NCI-H2029 (cell line): Measurements from ENCODE around the gene INTS13.
"Not testable (repeated sequence)": the region's sequence is repeated elsewhere in the genome, so short reads cannot be mapped to it uniquely, and the experiment has no call there.

Source experiments
- DNase-seq: peaks from one replicate; lab custom pipeline; 2025; lab: John Stamatoyannopoulos, UW

Gene INTS13, protein sequence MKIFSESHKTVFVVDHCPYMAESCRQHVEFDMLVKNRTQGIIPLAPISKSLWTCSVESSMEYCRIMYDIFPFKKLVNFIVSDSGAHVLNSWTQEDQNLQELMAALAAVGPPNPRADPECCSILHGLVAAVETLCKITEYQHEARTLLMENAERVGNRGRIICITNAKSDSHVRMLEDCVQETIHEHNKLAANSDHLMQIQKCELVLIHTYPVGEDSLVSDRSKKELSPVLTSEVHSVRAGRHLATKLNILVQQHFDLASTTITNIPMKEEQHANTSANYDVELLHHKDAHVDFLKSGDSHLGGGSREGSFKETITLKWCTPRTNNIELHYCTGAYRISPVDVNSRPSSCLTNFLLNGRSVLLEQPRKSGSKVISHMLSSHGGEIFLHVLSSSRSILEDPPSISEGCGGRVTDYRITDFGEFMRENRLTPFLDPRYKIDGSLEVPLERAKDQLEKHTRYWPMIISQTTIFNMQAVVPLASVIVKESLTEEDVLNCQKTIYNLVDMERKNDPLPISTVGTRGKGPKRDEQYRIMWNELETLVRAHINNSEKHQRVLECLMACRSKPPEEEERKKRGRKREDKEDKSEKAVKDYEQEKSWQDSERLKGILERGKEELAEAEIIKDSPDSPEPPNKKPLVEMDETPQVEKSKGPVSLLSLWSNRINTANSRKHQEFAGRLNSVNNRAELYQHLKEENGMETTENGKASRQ

DNA sequence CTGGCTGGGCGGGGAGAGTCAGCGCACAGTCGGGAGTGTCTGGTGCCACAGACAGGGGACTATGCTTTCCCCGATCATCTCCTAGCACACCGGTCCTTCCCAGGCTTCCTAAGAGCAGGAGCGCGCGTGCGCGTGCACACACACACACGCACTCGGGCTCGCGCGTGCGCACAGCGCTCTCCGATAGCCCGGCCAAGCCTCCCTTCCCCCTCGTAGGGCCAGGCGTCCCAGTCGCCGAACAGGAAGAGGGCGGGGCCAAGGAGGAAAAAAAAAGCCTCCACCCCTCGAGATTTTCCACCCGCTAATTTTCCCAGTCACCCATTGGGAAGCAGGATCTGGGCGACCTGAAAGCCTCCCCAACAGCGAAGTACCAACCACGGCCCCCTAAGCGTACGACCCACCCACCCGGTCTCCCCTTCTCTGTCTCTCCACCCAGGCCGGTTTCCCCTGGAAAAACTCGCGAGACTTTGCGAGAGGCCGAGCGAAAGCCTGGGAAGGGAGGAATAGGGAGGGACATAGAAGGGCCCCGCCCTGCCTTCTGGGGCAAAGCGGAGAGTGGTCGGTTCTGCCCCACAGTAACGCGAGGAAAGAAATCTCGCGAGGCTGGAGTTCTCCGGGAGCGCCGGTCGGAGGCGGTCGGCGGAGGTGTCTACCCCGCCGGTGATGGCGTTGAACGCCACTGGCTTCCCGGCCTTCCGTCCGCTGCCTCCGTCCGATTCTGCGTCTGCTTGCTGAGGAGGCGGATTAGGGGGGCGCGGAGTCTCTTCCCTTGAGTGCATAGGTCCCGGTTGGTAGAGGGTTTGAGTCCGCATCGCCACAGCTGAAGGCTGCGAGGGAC, at the start of gene INTS13, which contains the start of gene FGFR1OP2:
Gene INTS13 (minus strand): TSS at position 119 of the 838 bp plus-strand sequence. CDS start 1,178 bp downstream, outside the sequence.
Gene FGFR1OP2 (plus strand): TSS at position 608 of the 838 bp plus-strand sequence. CDS start 15,689 bp downstream, outside the sequence.
- peak; percentile 99 for DNase-seq

DNA sequence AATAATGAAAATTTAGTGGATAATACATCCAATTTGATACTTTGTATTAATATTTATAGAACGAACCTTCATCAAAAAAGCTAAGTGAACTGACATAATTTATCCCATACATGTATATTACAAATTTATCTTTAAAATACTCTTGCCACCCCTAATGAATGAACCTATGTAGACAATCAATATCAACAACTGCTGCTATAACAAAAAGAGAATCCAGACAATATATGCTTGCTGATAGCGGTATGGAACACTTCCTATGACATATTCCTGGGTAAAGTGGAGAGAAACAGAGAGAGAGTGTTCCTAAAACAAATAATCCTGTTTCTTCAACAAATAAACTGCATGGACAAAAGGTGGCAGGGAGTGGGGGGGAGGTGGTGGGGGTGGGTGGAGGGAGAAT, 45.1 kb upstream of the INTS13 start:
- no peak for DNase-seq

DNA sequence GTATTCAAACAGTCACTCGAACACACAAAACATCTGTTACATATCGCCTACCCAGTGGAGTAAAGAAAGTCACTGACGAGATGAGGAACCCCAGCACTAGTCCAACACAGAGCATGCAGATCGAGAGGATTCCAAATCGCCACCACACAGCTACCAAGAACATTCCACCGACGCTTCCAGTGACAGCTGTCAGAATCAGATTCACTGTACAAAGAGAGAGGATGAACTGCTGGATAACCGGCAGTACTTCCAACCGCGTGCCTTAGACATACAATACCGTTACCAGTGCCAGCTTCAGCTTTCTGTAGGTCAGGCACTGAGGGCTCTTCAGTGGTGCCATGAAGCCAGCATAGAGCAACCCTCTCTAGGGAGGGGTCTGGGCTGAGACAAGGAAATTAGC, 42.0 kb upstream of the INTS13 start:
- DNase-seq: no peak

DNA sequence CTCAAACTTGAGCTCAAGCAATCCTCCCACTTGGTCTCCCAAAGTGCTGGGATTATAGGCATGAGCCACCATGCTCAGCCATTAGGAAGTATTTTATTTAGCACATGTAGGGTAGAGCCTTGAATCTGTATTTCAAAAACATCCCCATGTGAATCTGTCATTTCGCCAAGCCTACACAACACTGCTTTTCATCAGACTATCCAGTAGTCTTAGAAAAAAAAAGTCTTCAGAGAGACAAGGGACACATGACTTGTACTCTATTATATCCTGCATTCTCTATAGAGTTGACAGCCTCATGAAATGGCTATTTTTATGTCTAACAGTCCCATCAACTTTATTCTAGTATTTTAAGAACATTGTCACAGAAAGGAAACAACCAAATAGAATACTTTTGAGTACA, 41.0 kb upstream of the INTS13 start:
- no peak for DNase-seq

DNA sequence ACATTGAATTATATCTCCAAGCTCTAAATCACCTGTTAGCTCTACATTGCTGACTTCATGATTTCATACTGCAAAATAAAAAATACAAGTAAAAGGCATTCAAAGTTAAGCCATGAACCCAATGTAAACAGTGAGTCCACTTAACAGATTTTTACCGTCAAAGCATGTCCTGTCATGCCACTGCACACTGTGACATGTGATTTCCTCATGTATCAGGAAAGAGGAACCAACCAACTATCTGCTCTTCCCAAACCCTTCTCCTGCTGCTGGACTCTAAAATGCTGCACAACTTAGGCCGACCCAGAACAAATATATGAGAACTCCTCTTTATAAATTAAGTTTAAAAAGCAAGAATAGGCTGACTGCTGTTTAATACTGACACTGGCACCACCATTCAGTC, 38.9 kb upstream of the INTS13 start:
- DNase-seq: no peak

DNA sequence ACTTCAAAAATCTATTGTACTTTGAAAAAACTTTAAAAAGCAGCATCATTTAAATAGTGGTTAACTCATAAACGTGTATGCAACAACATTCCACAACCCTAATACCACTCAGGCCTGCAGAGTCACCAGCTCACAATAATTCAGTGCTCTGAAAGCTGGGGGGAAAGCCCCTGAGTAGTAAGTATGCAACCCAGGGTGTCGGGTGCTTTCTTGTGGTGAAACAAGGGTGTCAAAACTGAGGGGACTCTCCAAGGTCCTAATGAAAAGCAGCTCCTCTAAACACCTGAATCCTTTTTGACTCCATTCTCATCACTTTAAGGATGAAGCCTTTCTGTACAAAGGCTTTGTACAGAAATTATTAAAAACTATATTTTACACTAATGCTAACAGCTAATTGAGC, 34.2 kb upstream of the INTS13 start:
- DNase-seq: no peak

DNA sequence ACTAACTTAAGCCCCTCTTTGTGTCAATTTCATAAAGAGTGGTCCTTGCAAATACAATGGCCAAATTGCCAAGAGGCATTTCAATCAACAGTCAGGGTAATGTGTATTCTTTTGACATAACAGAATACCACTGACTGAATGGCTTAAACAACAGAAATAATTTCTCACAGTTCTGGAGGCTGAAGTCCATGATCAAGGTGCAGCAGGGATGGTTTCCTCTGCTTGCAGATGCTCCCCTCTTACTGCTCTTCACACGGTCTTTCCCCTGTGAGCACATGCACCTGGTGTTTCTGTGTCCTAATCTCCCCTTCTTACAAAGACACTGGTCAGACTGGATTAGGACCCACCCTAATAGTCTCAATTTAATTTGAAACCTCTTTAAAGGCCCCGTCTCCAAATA, 32.4 kb upstream of the INTS13 start:
- DNase-seq: no peak

DNA sequence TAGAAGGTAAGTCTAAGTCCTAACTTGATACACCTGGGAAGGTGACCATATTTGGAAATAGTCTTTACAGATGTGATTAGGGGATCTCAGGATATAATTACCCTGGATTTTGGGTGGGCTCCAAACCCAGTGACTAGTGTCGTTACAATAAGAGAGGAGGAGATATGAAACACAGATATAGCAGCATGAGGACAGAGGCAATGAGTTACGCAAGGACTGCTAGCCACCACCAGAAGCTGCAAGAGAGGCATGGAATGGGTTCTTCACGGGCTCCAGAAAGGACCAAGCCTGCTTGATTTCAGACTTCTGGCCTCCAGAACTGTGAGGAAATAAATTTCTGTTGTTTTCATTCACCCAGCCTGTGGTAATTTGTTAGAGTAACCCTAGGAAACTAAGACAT, 29.1 kb upstream of the INTS13 start:
- DNase-seq: no peak

DNA sequence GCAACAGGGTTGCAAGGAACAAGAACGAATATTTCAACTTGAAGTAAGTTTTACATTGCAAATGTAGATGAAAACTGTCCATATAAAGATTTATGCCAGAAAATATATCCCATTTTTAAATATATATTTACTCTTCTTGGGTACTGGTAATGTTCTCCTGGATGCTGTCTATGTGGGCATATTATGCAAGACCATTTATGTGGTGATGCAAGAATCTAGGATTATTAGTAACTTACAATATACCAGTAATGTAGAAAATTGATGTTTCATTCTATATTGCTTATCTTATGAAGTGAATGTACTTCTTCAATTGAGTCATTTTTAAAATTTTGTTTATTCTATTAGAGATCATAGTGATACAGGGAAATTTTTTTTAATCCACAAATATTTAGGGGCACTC, 25.6 kb upstream of the INTS13 start:
- DNase-seq: no peak

DNA sequence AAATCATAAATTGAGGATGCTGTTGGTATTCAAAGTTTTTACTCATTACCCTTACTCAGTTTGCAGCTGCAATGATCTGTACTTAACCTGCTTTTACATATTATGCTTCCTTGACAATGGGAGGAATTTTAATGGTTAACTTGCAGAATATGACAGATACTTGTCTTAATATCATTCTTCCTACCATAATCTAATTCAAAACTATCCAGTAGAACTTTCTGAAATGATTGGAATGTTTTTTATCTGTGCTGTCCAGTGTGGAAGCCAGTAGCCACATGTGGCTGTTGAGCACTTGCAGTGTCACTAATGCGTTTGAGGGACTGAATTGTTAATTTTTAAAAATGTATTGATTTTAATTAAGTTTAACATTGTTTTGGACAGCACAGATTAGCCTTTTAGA, 24.0 kb upstream of the INTS13 start:
- DNase-seq: no peak

DNA sequence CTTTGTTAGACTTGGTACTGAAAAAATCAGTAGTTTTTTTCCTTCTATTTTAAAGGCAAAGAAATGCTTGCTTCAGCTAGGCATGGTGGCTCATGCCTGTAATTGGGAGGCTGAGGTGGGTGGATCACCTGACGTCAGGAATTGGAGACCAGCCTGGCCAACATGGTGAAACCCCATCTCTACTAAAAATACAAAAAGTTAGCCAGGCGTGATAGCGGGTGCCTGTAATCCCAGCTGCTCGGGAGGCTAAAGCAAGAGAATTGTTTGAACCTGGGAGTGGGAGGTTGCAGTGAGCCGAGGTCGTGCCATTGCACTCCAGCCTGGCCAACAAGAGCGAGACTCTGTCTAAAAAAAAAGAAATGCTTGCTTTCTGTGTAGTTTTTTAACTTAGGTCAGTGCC, 23.6 kb upstream of the INTS13 start:
- DNase-seq: not testable (repeated sequence)

DNA sequence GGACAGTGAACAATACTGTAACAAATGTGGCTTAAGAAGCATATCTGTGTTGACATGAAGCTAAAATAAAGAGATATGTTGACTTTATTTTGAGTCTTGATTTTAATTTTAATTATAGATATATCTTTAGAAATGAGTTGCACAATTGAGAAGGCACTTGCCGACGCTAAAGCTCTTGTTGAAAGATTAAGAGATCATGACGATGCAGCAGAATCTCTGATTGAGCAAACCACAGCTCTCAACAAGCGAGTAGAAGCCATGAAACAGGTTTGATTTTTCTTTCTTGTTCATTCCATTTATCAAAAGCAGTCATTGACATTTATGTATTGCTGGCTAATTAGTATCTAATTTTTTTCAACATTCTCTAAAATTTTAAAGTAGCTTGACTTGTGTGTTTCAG, 16.2 kb upstream of the INTS13 start:
- DNase-seq: no peak

DNA sequence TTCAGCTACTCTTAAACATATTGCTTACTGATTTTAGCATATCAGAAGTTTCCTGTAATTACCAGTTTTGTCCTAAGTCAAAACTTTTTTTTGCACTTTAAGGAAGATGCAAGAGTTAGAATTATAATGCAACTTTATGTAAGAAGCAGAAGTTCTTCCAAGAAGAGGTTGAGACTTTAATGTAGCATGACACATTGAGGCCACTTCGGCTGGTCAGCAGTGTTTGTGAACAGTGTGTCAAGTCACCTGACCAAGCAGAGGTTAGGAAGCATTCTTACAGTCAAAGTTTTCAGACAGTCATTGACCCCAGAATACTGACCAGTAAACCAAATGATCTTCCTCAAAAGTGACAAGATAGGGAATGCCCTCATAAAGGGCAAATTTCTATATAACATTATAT, 15.7 kb upstream of the INTS13 start:
- DNase-seq: no peak

DNA sequence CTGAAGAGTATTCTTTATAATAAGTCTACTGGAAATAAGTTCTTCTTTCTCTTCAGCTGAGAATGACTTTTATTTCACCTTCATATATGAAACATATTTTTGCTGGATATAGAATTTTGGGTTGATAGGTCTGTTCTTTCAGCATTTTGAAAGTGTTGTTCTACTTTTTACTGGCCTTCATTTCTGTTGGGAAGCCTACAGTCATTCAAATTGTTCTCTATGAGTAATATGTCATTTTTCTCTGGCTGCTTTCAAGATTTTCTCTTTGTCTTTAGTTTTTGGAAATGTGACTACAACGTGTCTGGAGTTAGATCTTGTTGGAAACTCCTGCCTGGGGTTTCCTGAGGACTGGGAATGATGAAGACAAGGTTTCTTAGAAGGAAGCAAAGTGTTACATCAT, 10.5 kb upstream of the INTS13 start:
- no peak for DNase-seq

DNA sequence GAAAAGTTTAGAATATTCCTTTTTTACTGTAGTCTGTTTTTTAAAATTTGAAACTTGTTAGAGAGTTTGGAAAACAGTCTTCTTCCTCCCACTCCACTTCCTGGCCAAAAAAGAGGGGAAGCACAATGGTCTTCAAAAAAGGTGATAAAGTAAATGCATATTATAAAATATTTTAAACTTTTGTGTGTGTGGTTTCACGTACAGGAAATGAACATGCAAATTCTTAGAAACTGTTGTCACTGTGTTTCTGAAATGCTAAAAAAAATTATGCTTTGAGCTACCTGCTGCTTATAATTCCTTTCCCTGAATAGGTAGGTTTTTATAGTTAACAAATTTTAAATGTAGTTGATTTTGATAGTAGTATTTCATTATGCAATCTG, 3.4 kb upstream of the INTS13 start:
- no peak for DNase-seq

DNA sequence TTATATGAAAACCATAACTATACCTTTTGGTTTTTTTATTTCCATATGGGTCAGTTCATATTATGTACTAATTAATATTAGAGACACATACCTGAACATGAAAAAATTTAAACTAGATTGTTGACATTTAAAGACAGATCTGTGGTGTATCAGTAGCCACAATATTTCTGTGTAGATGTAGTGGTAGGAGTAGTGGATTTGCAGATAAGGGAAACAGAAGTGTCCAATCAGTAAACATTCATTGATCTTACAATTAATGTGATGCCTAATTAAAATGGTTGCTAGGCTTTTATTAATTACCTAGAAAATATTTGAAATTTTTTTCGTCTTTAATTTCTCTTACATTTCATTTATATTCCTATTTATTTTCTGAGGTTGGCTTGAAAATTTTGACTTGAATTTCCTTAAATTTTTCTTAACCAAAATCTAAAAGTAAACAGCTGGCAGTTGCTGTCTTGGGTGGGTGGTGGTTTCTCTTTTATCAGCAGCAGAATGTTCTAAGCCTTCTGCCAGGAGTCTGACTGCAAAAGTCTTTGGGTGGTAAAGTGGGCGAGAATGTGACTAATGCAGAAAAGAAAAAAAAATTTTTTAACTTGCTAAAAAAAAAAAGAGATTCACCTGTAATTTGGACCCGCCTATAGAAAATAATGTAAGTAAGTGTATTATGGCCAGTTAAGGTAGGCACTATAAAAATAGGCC, 2.9 kb upstream of the INTS13 start:
- DNase-seq: no peak

DNA sequence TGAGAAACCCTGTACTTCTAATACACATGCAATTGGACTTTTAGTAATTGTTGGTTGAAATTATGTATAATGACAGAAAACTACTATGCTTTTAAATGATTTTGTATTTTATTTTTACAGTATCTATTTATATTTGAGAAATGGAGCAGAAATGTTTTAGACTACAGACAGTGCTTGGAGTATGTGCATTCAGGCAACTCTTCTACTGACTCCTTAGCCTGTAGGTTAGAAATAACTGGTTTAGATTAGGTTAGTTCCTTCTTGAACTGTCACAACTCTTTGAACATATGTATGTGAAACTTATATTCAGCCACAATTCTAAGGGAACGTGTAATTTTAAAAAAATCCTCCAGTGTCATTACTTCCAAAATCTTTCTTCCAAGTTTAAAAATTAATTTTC, 2.2 kb upstream of the INTS13 start:
- DNase-seq: no peak

DNA sequence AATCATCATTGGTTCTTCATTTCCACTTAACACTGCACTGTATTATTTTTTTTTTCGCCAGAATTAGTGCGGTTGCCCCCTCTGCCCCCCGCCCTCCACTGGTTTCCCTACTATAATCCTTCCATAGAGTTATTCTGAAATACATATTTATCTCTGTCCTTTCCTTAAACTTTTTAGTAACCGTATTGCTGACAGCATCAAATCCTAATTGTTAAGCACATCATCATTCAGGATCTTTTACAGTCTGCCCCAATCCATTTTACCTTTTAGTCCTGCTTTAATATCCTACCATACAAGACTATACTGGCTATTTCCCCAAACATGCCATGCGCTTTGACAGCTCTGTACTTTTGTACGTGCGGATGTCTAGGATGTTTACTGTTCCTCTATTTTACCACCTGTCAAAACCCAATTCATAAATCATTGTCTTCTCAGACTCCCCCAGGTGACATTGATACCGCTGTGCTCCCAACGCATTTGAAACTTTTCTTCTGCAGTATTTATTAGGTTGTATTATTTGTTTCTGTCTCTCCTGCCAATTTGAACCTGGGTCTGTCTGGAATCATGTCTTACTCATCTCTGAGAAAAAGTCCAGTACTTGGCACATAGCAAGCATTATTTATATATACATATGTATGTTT, 1.5 kb upstream of the INTS13 start:
- no peak for DNase-seq

DNA sequence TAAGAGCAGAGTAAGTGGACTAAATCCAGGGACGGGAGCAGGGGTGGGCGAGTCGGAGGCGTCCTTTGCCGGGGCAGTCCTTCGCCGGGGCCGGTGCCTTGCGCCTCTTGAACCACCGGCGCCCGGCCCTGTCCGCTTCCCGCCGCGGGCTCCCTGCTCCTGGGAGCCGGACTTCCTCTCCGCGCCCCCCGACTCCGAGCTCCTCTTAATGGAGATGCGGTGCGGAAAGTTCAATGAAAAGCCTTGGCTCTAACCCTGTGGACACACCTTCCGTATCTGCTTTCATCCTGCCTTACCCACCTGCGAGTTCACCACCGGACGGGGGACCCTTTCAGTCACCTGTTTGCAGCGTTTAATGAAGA, 901 bp upstream of the INTS13 start:
- no peak for DNase-seq

DNA sequence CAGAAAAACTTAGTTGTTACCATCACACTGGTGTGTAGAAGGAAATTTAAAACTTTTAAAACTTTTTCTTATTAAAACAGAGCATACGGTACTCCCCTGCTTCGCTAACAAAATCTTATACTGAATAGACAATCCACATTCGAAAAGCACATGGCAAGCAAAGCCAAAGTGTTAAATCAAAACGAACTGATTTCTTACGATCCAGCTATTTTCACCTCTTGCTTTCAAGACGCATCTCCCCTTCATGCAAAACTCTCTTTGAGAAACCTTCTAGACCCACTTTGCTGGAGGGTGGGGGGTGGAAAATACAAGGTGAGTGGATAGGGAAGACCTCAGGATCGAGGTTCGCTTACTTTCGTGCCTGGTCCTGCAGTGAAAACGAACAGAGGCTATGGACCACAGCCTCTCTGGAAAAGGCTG, 328 bp downstream of the INTS13 start:
- DNase-seq: no peak
